IMR-90 (cell line): Measurements from ENCODE around the gene FBXO3. TPM values are rescaled to one million over a fixed set of nuclear protein-coding genes. Genes with fewer than 3 reads are reported as not detected.

Experiments used
- ATAC-seq: fragments of 200-7000 bp; cut with Tn5 transposase; 2 replicates; pipeline ENCODE4 v1.9.1; 2020; ENCODE audit warnings: low read depth, mild to moderate bottlenecking, moderate library complexity
- BruUV-seq: library from RNA; stranded (reverse); fragments of 400-500 nt; replicated peaks from 2 replicates; lab custom pipeline; 2021; lab: Mats Ljungman, UMichigan
- CTCF ChIA-PET: fragments of 300-600 bp; formaldehyde crosslinking; extraction: SDS; loops from one replicate; lab custom pipeline; 2021; ENCODE audit warnings: antibody characterized with exemption; lab: Yijun Ruan, JAX
- POLR2A ChIA-PET: fragments of 300-600 bp; sonication (Branson Sonifier 250); formaldehyde crosslinking; loops from one replicate; lab custom pipeline; 2022; ENCODE audit warnings: antibody characterized with exemption; ENCODE audit not compliant: unreplicated experiment; lab: Charles Lee
- DNase-seq: peaks from one replicate; pipeline ENCODE4 v3.0.0; 2013
- H2AFZ ChIP-seq: replicated peaks from 2 replicates; pipeline ENCODE3; 2013; ENCODE audit warnings: low read length, mild to moderate bottlenecking; ENCODE audit not compliant: poor library complexity
- H2AK5ac ChIP-seq: 2 replicates; pipeline ENCODE4 v1.6.1; 2013; ENCODE audit warnings: low read depth, low read length, inconsistent platforms
- H2AK9ac ChIP-seq: replicated peaks from 2 replicates; pipeline ENCODE3; 2013; ENCODE audit warnings: mild to moderate bottlenecking, low read depth, low read length, moderate library complexity; ENCODE audit not compliant: poor library complexity
- H2BK120ac ChIP-seq: 2 replicates; pipeline ENCODE4 v1.6.1; 2013; ENCODE audit warnings: low read depth, low read length, inconsistent platforms
- H2BK15ac ChIP-seq: 3 replicates; pipeline ENCODE4 v1.6.1; 2013; ENCODE audit warnings: low read depth, low read length, inconsistent platforms
- H2BK20ac ChIP-seq: 2 replicates; pipeline ENCODE4 v1.6.1; 2013; ENCODE audit warnings: low read depth, mild to moderate bottlenecking, inconsistent platforms, low read length, moderate library complexity
- H2BK5ac ChIP-seq: 2 replicates; pipeline ENCODE4 v1.6.1; 2013; ENCODE audit warnings: mild to moderate bottlenecking, low read depth, low read length, inconsistent platforms; ENCODE audit not compliant: poor library complexity, severe bottlenecking
- H3K14ac ChIP-seq: replicated peaks from 2 replicates; pipeline ENCODE4 v1.6.1; 2013; ENCODE audit warnings: low read depth, low read length, inconsistent platforms
- H3K18ac ChIP-seq: 2 replicates; pipeline ENCODE4 v1.6.1; 2013; ENCODE audit warnings: low read depth, low read length, control low read depth
- H3K23ac ChIP-seq: 2 replicates; pipeline ENCODE4 v1.6.1; 2013; ENCODE audit warnings: low read depth, low read length, inconsistent platforms
- H3K27ac ChIP-seq: 2 replicates; pipeline ENCODE4 v1.5.1; 2013; ENCODE audit warnings: mild to moderate bottlenecking, control low read depth, low read length; ENCODE audit not compliant: insufficient read depth
- H3K27me3 ChIP-seq: 2 replicates; pipeline ENCODE4 v1.6.1; 2013; ENCODE audit warnings: low read length; ENCODE audit not compliant: control insufficient read depth, insufficient read depth
- H3K36me3 ChIP-seq: 2 replicates; pipeline ENCODE4 v1.6.1; 2013; ENCODE audit warnings: low read length, mixed read lengths; ENCODE audit not compliant: control insufficient read depth, insufficient read depth
- H3K4ac ChIP-seq: 2 replicates; pipeline ENCODE4 v1.6.1; 2013; ENCODE audit warnings: low read depth, low read length, inconsistent platforms
- H3K4me1 ChIP-seq: 2 replicates; pipeline ENCODE4 v1.6.1; 2013; ENCODE audit warnings: low read length, mixed read lengths; ENCODE audit not compliant: control insufficient read depth, insufficient read depth
- H3K4me2 ChIP-seq: 2 replicates; pipeline ENCODE4 v1.6.1; 2013; ENCODE audit warnings: low read depth, mild to moderate bottlenecking, control low read depth, low read length, moderate library complexity
- H3K4me3 ChIP-seq: 2 replicates; pipeline ENCODE4 v1.5.1; 2013; ENCODE audit warnings: low read depth, mild to moderate bottlenecking, control low read depth, low read length, moderate library complexity; ENCODE audit not compliant: insufficient read depth
- H3K56ac ChIP-seq: 2 replicates; pipeline ENCODE4 v1.6.1; 2013; ENCODE audit warnings: low read length, inconsistent platforms; ENCODE audit not compliant: insufficient read depth; ENCODE audit errors: extremely low read depth
- H3K79me1 ChIP-seq, 2 experiments: 2 replicates each; pipeline ENCODE4 v1.6.1; 2013; ENCODE audit warnings: low read length in 2 of 2, inconsistent platforms in 1 of 2, low read depth in 1 of 2
- H3K9ac ChIP-seq: 2 replicates; pipeline ENCODE4 v1.6.1; 2013; ENCODE audit warnings: low read depth, low read length, control low read depth
- H3K9me1 ChIP-seq: 2 replicates; pipeline ENCODE4 v1.6.1; 2013; ENCODE audit warnings: low read length, inconsistent platforms; ENCODE audit not compliant: insufficient read depth
- H3K9me3 ChIP-seq: 2 replicates; pipeline ENCODE4 v1.6.1; 2013; ENCODE audit warnings: low read length; ENCODE audit not compliant: control insufficient read depth, insufficient read depth
- H4K20me1 ChIP-seq: 2 replicates; pipeline ENCODE4 v1.6.1; 2013; ENCODE audit warnings: low read length, inconsistent platforms; ENCODE audit not compliant: insufficient read depth
- H4K5ac ChIP-seq: 2 replicates; pipeline ENCODE4 v1.6.1; 2013; ENCODE audit warnings: mild to moderate bottlenecking, low read depth, low read length, control low read depth
- H4K8ac ChIP-seq, 2 experiments: 2 replicates each; pipeline ENCODE4 v1.6.1; 2013; ENCODE audit warnings: low read depth in 2 of 2, low read length in 2 of 2, control low read depth in 1 of 2, inconsistent platforms in 1 of 2
- H4K91ac ChIP-seq: 2 replicates; pipeline ENCODE4 v1.6.1; 2013; ENCODE audit warnings: low read depth, low read length, inconsistent platforms; ENCODE audit not compliant: insufficient read depth
- BHLHE40 ChIP-seq: fragments of 150-350 bp; IDR thresholded peaks from 2 replicates; pipeline ENCODE4 v1.6.1; 2016; ENCODE audit warnings: mild to moderate bottlenecking, low read depth, low read length
- CHD1 ChIP-seq: IDR thresholded peaks from 2 replicates; pipeline ENCODE4 v1.6.1; 2012; ENCODE audit warnings: low read depth, low read length, improper control_type of control experiment
- MAZ ChIP-seq: IDR thresholded peaks from 2 replicates; pipeline ENCODE4 v1.6.1; 2012; ENCODE audit warnings: low read depth, mild to moderate bottlenecking, low read length, improper control_type of control experiment, moderate library complexity, borderline replicate concordance
- POLR2A ChIP-seq: IDR thresholded peaks from 2 replicates; pipeline ENCODE4 v1.6.1; 2012; ENCODE audit warnings: mild to moderate bottlenecking, low read depth, low read length
- WGBS, 2 experiments: methylation state at CpG; one replicate each; pipeline versions ENCODE4 v1.1.5 to v1.1.7; 2013; ENCODE audit warnings: missing lambda C conversion rate in 2 of 2; ENCODE audit not compliant: insufficient read length in 1 of 2; ENCODE audit errors: extremely low coverage in 2 of 2; 5-methylcytosine and 5-hydroxymethylcytosine counted together
- dilution Hi-C: fragments of 300-500 bp; cut with HindIII; formaldehyde crosslinking; loops from one replicate; pipeline ENCODE4 v1.14.3; 2018; ENCODE audit warnings: low sequenced_read_pairs; ENCODE audit not compliant: unreplicated experiment
- in situ Hi-C: fragments of 300-500 bp; cut with MboI; formaldehyde crosslinking; loops from 3 replicates; pipeline ENCODE4 v1.14.3; 2019; ENCODE audit warnings: low sequenced_read_pairs, inconsistent platforms, mixed read lengths
- intact Hi-C: fragments of 100-400 bp; cut with micrococcal nuclease; formaldehyde crosslinking; loops from 2 replicates; pipeline ENCODE4 v1.10.0; 2022
- polyA plus RNA-seq, 3 experiments: library from polyadenylated mRNA; depleted of rRNA; stranded (reverse); fragments of >200 nt; gene quantifications; 2 replicates each; pipeline ENCODE4 v1.2.3, GENCODE V29; 2012; ENCODE audit warnings: low replicate concordance in 1 of 3
- total RNA-seq: library from RNA; depleted of rRNA; stranded (reverse); fragments of >200 nt; gene quantifications from 2 replicates; pipeline ENCODE4 v1.2.3, GENCODE V29; 2012

The FBXO3 gene
- total and polyA plus RNA-seq, 2 of the 4 experiments (the other 2 are of a cell fraction), result 26.2 to 51.1 TPM

GRCh38 chr11:33735271-33736147 is 38.8 kb downstream of the FBXO3 start (continued):
- TF ChIP-seq MAZ, result no peak

- Histone ChIP-seq H2AK5ac (peak overlapping the region; percentile 88), H3K23ac (peak overlapping the region; percentile 98), H3K4me1 (peaks cover 21% of the 10 kb centered on the region), H3K4me2 (peak overlapping the region; percentile 95), H2BK20ac (no peak overlapping the region), H3K9ac (peak overlapping the region; percentile 92), H4K91ac (peak overlapping the region; percentile 62; the same call in 1 of the 2 replicates), H3K27me3 (no peaks in the 10 kb centered on the region), H2AK9ac (peak overlapping the region; percentile 89), H4K8ac (peak overlapping the region; percentile 49 to 65; a peak in 2 of 4 replicates), H4K20me1 (peaks cover 54% of the 10 kb centered on the region), H3K18ac (peak overlapping the region; percentile 57), H2BK5ac (peak overlapping the region; percentile 65), H3K9me3 (no peaks in the 10 kb centered on the region), H3K4ac (peak overlapping the region; percentile 87), H3K27ac (peak overlapping the region; percentile 67), H2BK120ac (peak overlapping the region; percentile 49; the same call in 1 of the 2 replicates), H3K56ac (peak overlapping the region; percentile 89), H2BK15ac (peak overlapping the region; percentile 69; the same call in 2 of the 3 replicates), H3K36me3 (peaks cover 19% of the 10 kb centered on the region), H2AFZ (peak overlapping the region; percentile 2), H3K9me1 (peaks cover 29% of the 10 kb centered on the region), H3K4me3 (peak overlapping the region; percentile 77), H4K5ac (peak overlapping the region; percentile 44), H3K79me1 (peaks cover 8 to 55% of the 10 kb centered on the region in 2 experiments; a peak in 3 of 4 replicates), H3K14ac (peak overlapping the region; percentile 91)
- TF ChIP-seq POLR2A (peak; percentile 58), BHLHE40 (no peak), CHD1 (peak; percentile 62; the same call in 1 of the 2 replicates)
- in situ Hi-C loops, result no loop called here
- DNase-seq (no peak), ATAC-seq (no peak)
- ChIA-PET CTCF (interaction anchor here (0.6 to 1.0 kb wide), 2 partner anchors 8 to 338 kb away, joined by 3 read pairs; no protein-coding TSS in a partner anchor), POLR2A (interaction anchor here (0.5 kb wide), 1 partner anchor 34 kb away, joined by 15 read pairs; the partner anchor contains the start of gene C11orf91)
- WGBS, 2 experiments, result 61% methylated on average over 3 of the region's 15 CpGs; no CpG with 5 or more reads in 1 of the 2 experiments
- intact Hi-C loops, result no loop called here
- BruUV-seq, result no TSS peak
- dilution Hi-C loops, result no loop called here
Measured at GRCh38 chr11:33734441-33735270, 39.7 kb downstream of the FBXO3 start.
